Natural killer cell (primary cell): Measurements from ENCODE around the gene GARNL3. TPM values are rescaled to one million over a fixed set of nuclear protein-coding genes. Genes with fewer than 3 reads are reported as not detected.

ENCODE experiments used
- ATAC-seq, 3 donors: fragments of 150-1000 bp in 2 of 3; fragments of 200-7000 bp in 1 of 3; cut with Tn5 transposase; 1 replicate in 1 of 3; 2 replicates in 2 of 3; pipeline ENCODE4 v1.10.0; 2021; ENCODE audit warnings: mild to moderate bottlenecking in 2 of 3, moderate library complexity in 2 of 3
- DNase-seq, 2 donors: peaks; one replicate each; pipeline versions ENCODE4 v3.0.0 to v3.0.0-alpha.2; 2013 to 2021; ENCODE audit warnings: mixed read lengths in 1 of 2
- H3K27ac ChIP-seq: one replicate; pipeline ENCODE4 v1.5.1; 2013; ENCODE audit warnings: mild to moderate bottlenecking, low read length
- H3K27me3 ChIP-seq: one replicate; pipeline ENCODE4 v1.6.1; 2013; ENCODE audit warnings: low read length; ENCODE audit not compliant: control insufficient read depth, insufficient read depth
- H3K36me3 ChIP-seq: one replicate; pipeline ENCODE4 v1.6.1; 2013; ENCODE audit warnings: low read length; ENCODE audit not compliant: control insufficient read depth, insufficient read depth
- H3K4me1 ChIP-seq: one replicate; pipeline ENCODE4 v1.6.1; 2013; ENCODE audit warnings: low read length; ENCODE audit not compliant: control insufficient read depth, insufficient read depth
- H3K4me3 ChIP-seq: one replicate; pipeline ENCODE4 v1.5.1; 2013; ENCODE audit warnings: low read length
- H3K9me3 ChIP-seq: one replicate; pipeline ENCODE4 v1.6.1; 2013; ENCODE audit warnings: low read length; ENCODE audit not compliant: control insufficient read depth, insufficient read depth
- H3K27ac Mint-ChIP-seq, 2 donors: one replicate each; pipeline ENCODE4 v1.8.0; 2022; ENCODE audit warnings: mild to moderate bottlenecking in 2 of 2, mixed read lengths in 2 of 2, moderate library complexity in 1 of 2
- H3K27me3 Mint-ChIP-seq, 2 donors: one replicate each; pipeline ENCODE4 v1.8.0; 2022; ENCODE audit warnings: low read depth in 2 of 2, mixed read lengths in 2 of 2
- H3K36me3 Mint-ChIP-seq: one replicate; pipeline ENCODE4 v1.8.0; 2022; ENCODE audit warnings: mixed read lengths
- H3K4me1 Mint-ChIP-seq, 2 donors: one replicate each; pipeline ENCODE4 v1.8.0; 2022; ENCODE audit warnings: mixed read lengths in 2 of 2
- H3K4me3 Mint-ChIP-seq: one replicate; pipeline ENCODE4 v1.8.0; 2022; ENCODE audit warnings: mild to moderate bottlenecking, moderate library complexity, mixed read lengths
- H3K9me3 Mint-ChIP-seq, 2 donors: one replicate each; pipeline ENCODE4 v1.8.0; 2022; ENCODE audit warnings: mixed read lengths in 2 of 2
- WGBS: methylation state at CpG from one replicate; pipeline ENCODE4 v1.1.7; 2013; ENCODE audit warnings: missing lambda C conversion rate; ENCODE audit not compliant: insufficient coverage; 5-methylcytosine and 5-hydroxymethylcytosine counted together
- intact Hi-C: fragments of 100-400 bp; cut with micrococcal nuclease; formaldehyde crosslinking; loops from one replicate; pipeline ENCODE4 v1.14.2; 2022
- total RNA-seq, 4 donors: library from RNA; stranded (reverse); fragments of 120-200 nt in 1 of 4; gene quantifications; one replicate each; pipeline versions ENCODE4 v1.2.3 to v1.2.4, GENCODE V29; 2013 to 2022
- TF ChIP-seq, protein P1 (sequence below): fragments of 200-600 bp; IDR thresholded peaks from one replicate; pipeline ENCODE4 v1.8.0; 2022; ENCODE audit warnings: antibody characterized with exemption

Gene GARNL3
- total RNA-seq, 3 donors from 2014 or later (not counting 1 experiment from before 2014, with no cell fraction given), result 3.8 to 6.0 (median 6.0) TPM

DNA sequence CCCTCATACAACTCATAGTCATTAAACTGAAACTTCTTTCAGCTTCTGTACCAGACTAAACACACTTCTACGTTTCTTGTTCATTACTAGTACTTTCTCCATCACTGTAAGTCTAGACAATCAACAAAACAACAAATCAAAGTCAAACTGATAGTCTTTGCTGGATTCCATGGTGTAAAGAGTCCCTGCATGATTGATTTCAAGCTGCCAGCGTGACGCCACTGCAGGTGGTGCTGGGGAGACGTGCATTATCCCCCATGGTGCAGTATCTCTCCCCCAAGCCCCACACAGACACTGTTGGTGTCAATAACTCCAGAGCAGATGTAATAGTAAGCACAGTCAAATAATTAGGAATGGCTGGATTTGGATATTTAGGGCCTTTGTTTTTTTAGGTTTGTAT lies 121.7 kb downstream of the GARNL3 start:
- 93% methylated on average over 4 of the region's 4 CpGs for WGBS
- H3K9me3 ChIP-seq, result no peaks in the 10 kb centered on the region
- intact Hi-C loops, result no loop called here
- H3K36me3 ChIP-seq, result no peaks in the 10 kb centered on the region
- no peak for DNase-seq
- ATAC-seq, result no peak
- H3K27me3 ChIP-seq, result peaks cover 46% of the 10 kb centered on the region
- Mint-ChIP-seq H3K27ac (no peak overlapping the region), H3K27me3 (peaks cover 38 to 58% of the 10 kb centered on the region in 2 donors), H3K36me3 (no peaks in the 10 kb centered on the region), H3K4me1 (peaks cover 14 to 15% of the 10 kb centered on the region in 2 donors), H3K9me3 (no peaks in the 10 kb centered on the region), H3K4me3 (no peak overlapping the region)
- H3K27ac ChIP-seq, result no peak overlapping the region
- no peak overlapping the region for H3K4me3 ChIP-seq
- peaks cover 18% of the 10 kb centered on the region for H3K4me1 ChIP-seq
- TF ChIP-seq, protein P1, sequence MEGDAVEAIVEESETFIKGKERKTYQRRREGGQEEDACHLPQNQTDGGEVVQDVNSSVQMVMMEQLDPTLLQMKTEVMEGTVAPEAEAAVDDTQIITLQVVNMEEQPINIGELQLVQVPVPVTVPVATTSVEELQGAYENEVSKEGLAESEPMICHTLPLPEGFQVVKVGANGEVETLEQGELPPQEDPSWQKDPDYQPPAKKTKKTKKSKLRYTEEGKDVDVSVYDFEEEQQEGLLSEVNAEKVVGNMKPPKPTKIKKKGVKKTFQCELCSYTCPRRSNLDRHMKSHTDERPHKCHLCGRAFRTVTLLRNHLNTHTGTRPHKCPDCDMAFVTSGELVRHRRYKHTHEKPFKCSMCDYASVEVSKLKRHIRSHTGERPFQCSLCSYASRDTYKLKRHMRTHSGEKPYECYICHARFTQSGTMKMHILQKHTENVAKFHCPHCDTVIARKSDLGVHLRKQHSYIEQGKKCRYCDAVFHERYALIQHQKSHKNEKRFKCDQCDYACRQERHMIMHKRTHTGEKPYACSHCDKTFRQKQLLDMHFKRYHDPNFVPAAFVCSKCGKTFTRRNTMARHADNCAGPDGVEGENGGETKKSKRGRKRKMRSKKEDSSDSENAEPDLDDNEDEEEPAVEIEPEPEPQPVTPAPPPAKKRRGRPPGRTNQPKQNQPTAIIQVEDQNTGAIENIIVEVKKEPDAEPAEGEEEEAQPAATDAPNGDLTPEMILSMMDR, result no peak

DNA sequence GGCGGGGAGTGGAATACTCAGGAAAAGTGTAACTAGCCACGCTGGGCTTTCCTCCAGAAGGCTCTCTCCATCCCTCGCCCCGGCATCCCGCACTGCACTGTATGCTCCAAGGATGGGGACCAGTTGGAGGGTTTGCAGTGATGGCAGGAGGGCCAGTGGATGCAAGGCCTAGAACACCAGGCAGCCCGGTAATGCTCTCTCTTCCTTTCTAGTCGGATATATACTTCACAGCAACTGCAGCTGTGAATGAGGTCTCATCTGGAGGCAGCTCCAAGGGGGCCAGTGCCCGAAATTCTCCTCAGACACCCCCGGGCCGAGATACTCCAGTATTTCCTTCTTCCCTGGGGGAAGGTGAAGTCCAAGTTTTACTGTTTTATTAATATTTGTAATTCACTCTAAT lies 122.4 kb downstream of the GARNL3 start:
- Mint-ChIP-seq H3K36me3 (no peaks in the 10 kb centered on the region), H3K9me3 (no peaks in the 10 kb centered on the region), H3K27ac (no peak overlapping the region), H3K4me1 (peaks cover 14 to 15% of the 10 kb centered on the region in 2 donors), H3K27me3 (peaks cover 36 to 62% of the 10 kb centered on the region in 2 donors), H3K4me3 (no peak overlapping the region)
- DNase-seq, result no peak
- 96% methylated on average over 7 of the region's 10 CpGs for WGBS
- intact Hi-C loops, result no loop called here
- ATAC-seq, result no peak
- no peaks in the 10 kb centered on the region for H3K36me3 ChIP-seq
- TF ChIP-seq, protein P1, result no peak
- H3K4me1 ChIP-seq, result peaks cover 18% of the 10 kb centered on the region
- no peak overlapping the region for H3K4me3 ChIP-seq
- H3K9me3 ChIP-seq, result no peaks in the 10 kb centered on the region
- H3K27me3 ChIP-seq, result peaks cover 52% of the 10 kb centered on the region
- H3K27ac ChIP-seq, result no peak overlapping the region

DNA sequence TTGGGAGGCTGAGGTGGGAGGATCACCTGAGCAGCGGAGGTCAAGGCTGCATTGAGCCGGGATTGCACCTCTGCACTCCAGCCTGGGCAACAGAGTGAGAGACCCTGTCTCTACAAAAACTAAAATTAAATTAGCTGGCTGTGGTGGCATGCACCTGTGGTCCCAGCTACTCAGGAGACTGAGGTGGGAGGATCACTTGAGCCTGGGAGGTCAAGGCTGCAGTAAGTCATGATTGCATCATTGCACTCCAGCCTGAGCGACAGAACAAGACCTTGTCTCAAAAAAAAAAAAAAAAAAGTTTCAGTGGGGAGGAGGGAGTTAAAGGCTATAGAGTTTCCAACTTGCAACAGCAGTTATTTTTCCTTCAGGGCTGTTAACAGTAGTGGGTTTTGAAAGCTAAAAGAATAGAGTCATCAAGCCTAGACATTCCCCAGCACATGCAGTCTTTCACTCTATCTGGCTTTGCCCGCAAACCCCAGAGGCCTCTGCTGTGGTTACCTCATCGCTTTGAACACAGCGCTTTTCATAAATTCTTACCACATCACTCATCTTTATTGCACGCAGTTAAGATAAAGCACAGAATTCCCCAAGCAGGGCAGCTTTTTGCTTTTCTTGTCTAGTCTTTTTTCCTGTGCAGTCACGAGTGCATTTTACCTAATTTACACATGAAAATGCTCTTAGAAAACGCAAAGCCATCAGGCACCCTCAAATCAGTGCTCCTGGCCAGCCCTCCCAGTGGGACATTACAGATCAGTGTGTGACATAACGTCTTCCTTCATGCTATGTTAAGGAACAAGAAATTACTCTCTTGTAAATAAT lies 123.7 kb downstream of the GARNL3 start:
- peak overlapping the region; percentile 74 for H3K27ac Mint-ChIP-seq
- H3K36me3 Mint-ChIP-seq, result no peaks in the 10 kb centered on the region
- Histone ChIP-seq H3K36me3 (no peaks in the 10 kb centered on the region), H3K4me3 (no peak overlapping the region), H3K27me3 (peaks cover 52% of the 10 kb centered on the region), H3K27ac (no peak overlapping the region), H3K9me3 (no peaks in the 10 kb centered on the region), H3K4me1 (peaks cover 18% of the 10 kb centered on the region)
- H3K4me3 Mint-ChIP-seq, result peak overlapping the region; percentile 60
- H3K4me1 Mint-ChIP-seq, result peaks cover 14 to 15% of the 10 kb centered on the region in 2 donors
- TF ChIP-seq, protein P1, result no peak
- intact Hi-C loops, result no loop called here
- H3K27me3 Mint-ChIP-seq, result peaks cover 42 to 66% of the 10 kb centered on the region in 2 donors
- no peaks in the 10 kb centered on the region for H3K9me3 Mint-ChIP-seq
- 24% methylated on average over 10 of the region's 10 CpGs for WGBS
- DNase-seq, result peak; percentile 69 to 95
- ATAC-seq, result peak; percentile 93 to 97 (median 93)
